Peyer's patch (tissue), 4 donors: ENCODE results near the gene TUBA1C. TPM values are rescaled to one million over a fixed set of nuclear protein-coding genes. Genes with fewer than 3 reads are reported as not detected.
A peak's percentile ranks its signal among the peaks of the same experiment; 100 is the strongest.

Experiments
- DNase-seq, 3 donors: peaks; one replicate each; pipeline ENCODE4 v3.0.0-alpha.2; 2017 to 2019
- H3K27ac ChIP-seq, 4 donors: fragments of 200-600 bp; sonication (generic); one replicate each; pipeline ENCODE4 v1.5.1; 2016 to 2019
- H3K27me3 ChIP-seq, 2 donors: fragments of 200-600 bp; sonication (generic); one replicate each; pipeline ENCODE4 v1.5.1; 2019
- H3K36me3 ChIP-seq, 3 donors: fragments of 200-600 bp; sonication (generic); one replicate each; pipeline ENCODE4 v1.5.1; 2016 to 2019
- H3K4me1 ChIP-seq, 4 donors: fragments of 200-600 bp; sonication (generic); one replicate each; pipeline ENCODE4 v1.5.1; 2016 to 2019
- H3K4me3 ChIP-seq, 4 donors: fragments of 200-600 bp; sonication (generic); 1 replicate in 3 of 4; 2 replicates in 1 of 4; pipeline ENCODE4 v1.5.1; 2016 to 2019; ENCODE audit warnings: mild to moderate bottlenecking in 1 of 4
- H3K9me3 ChIP-seq, 4 donors: fragments of 200-600 bp; sonication (generic); one replicate each; pipeline ENCODE4 v1.5.1; 2016 to 2019; ENCODE audit warnings: mild to moderate bottlenecking in 1 of 4
- POLR2A ChIP-seq, 2 donors: fragments of 450-650 bp; IDR thresholded peaks; one replicate each; pipeline ENCODE4 v1.5.1; 2017; ENCODE audit warnings: antibody characterized with exemption in 2 of 2, mild to moderate bottlenecking in 2 of 2, moderate library complexity in 2 of 2
- total RNA-seq, 4 donors: library from RNA; depleted of rRNA; stranded (reverse); fragments of >200 nt; gene quantifications; one replicate each; pipeline ENCODE4 v1.1.0, GENCODE V29; 2016
- TF ChIP-seq, protein P1 (sequence below), 6 experiments: fragments of 450-650 bp in 4 of 6; fragments of 200-600 bp in 2 of 6; sonication (generic) in 1 of 6; IDR thresholded peaks; one replicate each; pipeline ENCODE4 v1.5.1; 2017 to 2019; ENCODE audit warnings: antibody characterized with exemption in 6 of 6, mild to moderate bottlenecking in 3 of 6, moderate library complexity in 1 of 6

The TUBA1C gene
- total RNA-seq, 4 donors from 2014 or later, result 143 to 442 (median 276) TPM

GRCh38 chr12:49225576-49226166 is 39.2 kb upstream of the TUBA1C start:
- H3K27ac ChIP-seq, result no peak overlapping the region
- DNase-seq, result peak in 1 of 3 donors; percentile 34
- H3K36me3 ChIP-seq, result no peaks in the 10 kb centered on the region
- no peaks in the 10 kb centered on the region for H3K9me3 ChIP-seq
- no peaks in the 10 kb centered on the region for H3K4me1 ChIP-seq
- no peak for TF ChIP-seq POLR2A (IDR thresholded peaks at IDR 0.05)
- TF ChIP-seq, protein P1, sequence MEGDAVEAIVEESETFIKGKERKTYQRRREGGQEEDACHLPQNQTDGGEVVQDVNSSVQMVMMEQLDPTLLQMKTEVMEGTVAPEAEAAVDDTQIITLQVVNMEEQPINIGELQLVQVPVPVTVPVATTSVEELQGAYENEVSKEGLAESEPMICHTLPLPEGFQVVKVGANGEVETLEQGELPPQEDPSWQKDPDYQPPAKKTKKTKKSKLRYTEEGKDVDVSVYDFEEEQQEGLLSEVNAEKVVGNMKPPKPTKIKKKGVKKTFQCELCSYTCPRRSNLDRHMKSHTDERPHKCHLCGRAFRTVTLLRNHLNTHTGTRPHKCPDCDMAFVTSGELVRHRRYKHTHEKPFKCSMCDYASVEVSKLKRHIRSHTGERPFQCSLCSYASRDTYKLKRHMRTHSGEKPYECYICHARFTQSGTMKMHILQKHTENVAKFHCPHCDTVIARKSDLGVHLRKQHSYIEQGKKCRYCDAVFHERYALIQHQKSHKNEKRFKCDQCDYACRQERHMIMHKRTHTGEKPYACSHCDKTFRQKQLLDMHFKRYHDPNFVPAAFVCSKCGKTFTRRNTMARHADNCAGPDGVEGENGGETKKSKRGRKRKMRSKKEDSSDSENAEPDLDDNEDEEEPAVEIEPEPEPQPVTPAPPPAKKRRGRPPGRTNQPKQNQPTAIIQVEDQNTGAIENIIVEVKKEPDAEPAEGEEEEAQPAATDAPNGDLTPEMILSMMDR (IDR thresholded peaks at IDR 0.05), result peak in 3 of 6 experiments; percentile 3 to 11 (median 4)
- H3K27me3 ChIP-seq, result no peaks in the 10 kb centered on the region
- H3K4me3 ChIP-seq, result no peak overlapping the region

GRCh38 chr12:49227713-49228112 is 37.2 kb upstream of the TUBA1C start:
- Histone ChIP-seq H3K4me3 (no peak overlapping the region), H3K27ac (no peak overlapping the region)

DNA sequence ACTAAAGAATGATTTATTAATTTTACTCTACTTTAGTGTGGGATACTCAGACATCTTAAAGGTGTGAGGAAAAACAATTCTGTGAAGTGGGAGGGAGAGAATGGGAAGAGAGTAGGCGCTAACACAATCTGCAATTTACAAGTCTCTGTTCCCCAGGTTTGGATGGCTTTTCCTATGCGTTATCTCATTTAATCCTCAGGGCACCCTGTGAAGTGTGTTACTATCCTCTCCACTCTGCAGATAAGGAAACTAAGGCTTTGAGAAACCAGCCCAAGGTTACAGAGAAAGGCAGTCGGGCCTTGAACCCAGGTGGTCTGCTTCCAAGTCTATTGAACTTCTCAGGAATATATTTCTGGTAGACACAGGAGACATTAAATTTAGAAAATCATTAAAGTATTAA is 36.2 kb upstream of the TUBA1C start:
- H3K27me3 ChIP-seq, result no peaks in the 10 kb centered on the region
- H3K4me1 ChIP-seq, result peaks cover 0 to 18% (median 0%) of the 10 kb centered on the region in 4 donors
- no peaks in the 10 kb centered on the region for H3K36me3 ChIP-seq
- no peaks in the 10 kb centered on the region for H3K9me3 ChIP-seq
- H3K27ac ChIP-seq, result no peak overlapping the region
- TF ChIP-seq POLR2A (IDR thresholded peaks at IDR 0.05), result no peak
- TF ChIP-seq, protein P1 (IDR thresholded peaks at IDR 0.05), result no peak
- no peak overlapping the region for H3K4me3 ChIP-seq
- DNase-seq, result no peak

More at GRCh38 chr12:49227713-49228112, 37.2 kb upstream of the TUBA1C start:
- TF ChIP-seq, protein P1 (IDR thresholded peaks at IDR 0.05), result no peak
- no peak for TF ChIP-seq POLR2A (IDR thresholded peaks at IDR 0.05)
- H3K4me1 ChIP-seq, result peaks cover 0 to 10% (median 0%) of the 10 kb centered on the region in 4 donors
- DNase-seq, result no peak
- no peaks in the 10 kb centered on the region for H3K9me3 ChIP-seq
- H3K36me3 ChIP-seq, result no peaks in the 10 kb centered on the region
- H3K27me3 ChIP-seq, result no peaks in the 10 kb centered on the region

GRCh38 chr12:49230176-49230804 is 34.6 kb upstream of the TUBA1C start:
- Histone ChIP-seq H3K27ac (no peak overlapping the region), H3K4me3 (no peak overlapping the region)

GRCh38 chr12:49230805-49231194 is 34.1 kb upstream of the TUBA1C start:
- TF ChIP-seq, protein P1 (IDR thresholded peaks at IDR 0.05), result no peak
- no peak for TF ChIP-seq POLR2A (IDR thresholded peaks at IDR 0.05)
- Histone ChIP-seq H3K4me1 (peaks cover 0 to 22% (median 3%) of the 10 kb centered on the region in 4 donors), H3K9me3 (no peaks in the 10 kb centered on the region), H3K36me3 (no peaks in the 10 kb centered on the region), H3K4me3 (no peak overlapping the region), H3K27ac (no peak overlapping the region), H3K27me3 (no peaks in the 10 kb centered on the region)
- DNase-seq, result no peak

More at GRCh38 chr12:49230176-49230804, 34.6 kb upstream of the TUBA1C start:
- no peaks in the 10 kb centered on the region for H3K36me3 ChIP-seq
- H3K27me3 ChIP-seq, result no peaks in the 10 kb centered on the region
- no peak for DNase-seq
- H3K9me3 ChIP-seq, result no peaks in the 10 kb centered on the region
- peaks cover 0 to 22% (median 3%) of the 10 kb centered on the region in 4 donors for H3K4me1 ChIP-seq
- TF ChIP-seq, protein P1 (IDR thresholded peaks at IDR 0.05), result no peak
- TF ChIP-seq POLR2A (IDR thresholded peaks at IDR 0.05), result no peak
